CD4-positive, alpha-beta T cell treated with Interleukin-2 at 100 ng/mL for 4 hours (primary cell): ENCODE data around the gene HNF4A.

Experiments
- DNase-seq: peaks from one replicate; pipeline ENCODE4 v3.0.0-alpha.2; 2020; ENCODE audit warnings: low spot score

HNF4A gene

DNA sequence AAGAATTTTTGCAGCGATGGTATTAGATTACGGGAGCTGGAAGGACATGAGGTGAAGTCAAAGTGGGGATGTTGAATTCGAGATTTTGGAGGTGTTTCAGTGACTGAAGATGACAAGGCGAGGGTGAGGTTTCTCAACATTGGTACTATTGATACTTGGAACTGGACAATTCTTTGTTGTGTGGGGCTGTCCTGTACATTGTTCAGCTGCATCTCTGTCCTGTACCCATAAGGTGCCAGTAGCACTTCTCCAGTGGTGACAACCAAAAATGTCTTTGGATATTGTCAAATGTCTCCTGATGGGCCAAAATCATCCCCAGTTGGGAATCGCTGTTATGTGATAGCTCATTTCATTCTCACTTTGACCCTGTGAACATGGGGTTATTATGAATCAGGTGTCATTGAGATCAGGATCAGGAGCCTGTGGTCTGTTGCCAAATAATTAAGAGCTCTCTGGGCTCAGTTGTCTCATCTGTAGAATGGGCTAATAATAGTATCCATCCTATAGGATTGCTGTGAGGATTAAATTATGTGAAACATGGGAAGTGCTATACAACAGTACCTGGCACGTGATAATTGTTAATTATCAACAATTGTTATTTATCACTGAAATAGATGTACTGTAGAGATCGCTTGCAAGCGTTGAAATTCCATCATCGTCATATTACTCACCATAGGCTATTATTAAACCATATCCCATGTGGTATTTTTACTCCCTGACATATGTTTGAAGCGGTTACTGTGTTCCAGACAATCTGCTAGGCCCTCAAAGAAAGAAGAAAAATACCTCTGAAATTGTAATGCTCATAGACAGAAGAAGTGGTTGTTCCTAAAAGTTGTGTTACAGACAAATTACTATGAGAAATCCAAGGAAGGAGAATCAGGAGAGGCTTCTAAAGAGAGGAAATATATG, 71.6 kb downstream of the HNF4A start:
- DNase-seq: no peak

DNA sequence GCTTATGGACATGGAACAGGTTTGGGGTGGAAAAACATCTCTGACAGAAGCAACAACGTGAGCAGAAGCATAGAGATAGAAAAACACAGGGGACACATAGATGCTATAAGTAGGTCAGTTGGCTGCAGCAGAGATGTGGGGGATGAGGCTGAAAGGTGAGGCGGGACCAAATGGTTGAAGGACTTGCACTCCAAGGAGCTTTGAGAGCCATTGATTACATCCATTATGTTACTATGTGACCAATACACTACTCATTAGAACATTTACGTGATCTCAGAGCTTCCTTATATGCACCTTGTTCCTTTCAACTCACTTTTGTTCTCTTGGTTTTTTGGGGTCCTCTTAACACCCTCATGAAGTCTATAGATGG, 72.3 kb downstream of the HNF4A start:
- DNase-seq: no peak

- DNase-seq: no peak
Observed at GRCh38 chr20:44428174-44429016, 72.9 kb downstream of the HNF4A start.

- no peak for DNase-seq
Observed at GRCh38 chr20:44429017-44429339, 73.5 kb downstream of the HNF4A start.

DNA sequence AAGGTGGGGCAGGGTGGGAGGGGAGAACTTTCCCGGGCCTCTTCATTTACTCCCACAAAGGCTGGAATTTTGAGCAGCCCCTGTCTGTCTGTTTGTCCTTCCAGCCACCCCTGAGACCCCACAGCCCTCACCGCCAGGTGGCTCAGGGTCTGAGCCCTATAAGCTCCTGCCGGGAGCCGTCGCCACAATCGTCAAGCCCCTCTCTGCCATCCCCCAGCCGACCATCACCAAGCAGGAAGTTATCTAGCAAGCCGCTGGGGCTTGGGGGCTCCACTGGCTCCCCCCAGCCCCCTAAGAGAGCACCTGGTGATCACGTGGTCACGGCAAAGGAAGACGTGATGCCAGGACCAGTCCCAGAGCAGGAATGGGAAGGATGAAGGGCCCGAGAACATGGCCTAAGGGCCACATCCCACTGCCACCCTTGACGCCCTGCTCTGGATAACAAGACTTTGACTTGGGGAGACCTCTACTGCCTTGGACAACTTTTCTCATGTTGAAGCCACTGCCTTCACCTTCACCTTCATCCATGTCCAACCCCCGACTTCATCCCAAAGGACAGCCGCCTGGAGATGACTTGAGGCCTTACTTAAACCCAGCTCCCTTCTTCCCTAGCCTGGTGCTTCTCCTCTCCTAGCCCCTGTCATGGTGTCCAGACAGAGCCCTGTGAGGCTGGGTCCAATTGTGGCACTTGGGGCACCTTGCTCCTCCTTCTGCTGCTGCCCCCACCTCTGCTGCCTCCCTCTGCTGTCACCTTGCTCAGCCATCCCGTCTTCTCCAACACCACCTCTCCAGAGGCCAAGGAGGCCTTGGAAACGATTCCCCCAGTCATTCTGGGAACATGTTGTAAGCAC, 74.1 kb downstream of the HNF4A start:
- DNase-seq: no peak

GRCh38 chr20:44430270-44431065, 75.0 kb downstream of the HNF4A start:
- DNase-seq: no peak

- DNase-seq: no peak
Observed at GRCh38 chr20:44431118-44431501, 75.6 kb downstream of the HNF4A start.

- DNase-seq: no peak
Observed at GRCh38 chr20:44431502-44432234, 76.2 kb downstream of the HNF4A start.

GRCh38 chr20:44432618-44433577, 77.4 kb downstream of the HNF4A start:
- DNase-seq: no peak

GRCh38 chr20:44433751-44434538, 78.4 kb downstream of the HNF4A start:
- no peak for DNase-seq

- DNase-seq: no peak
Observed at GRCh38 chr20:44435630-44436335, 80.3 kb downstream of the HNF4A start.

DNA sequence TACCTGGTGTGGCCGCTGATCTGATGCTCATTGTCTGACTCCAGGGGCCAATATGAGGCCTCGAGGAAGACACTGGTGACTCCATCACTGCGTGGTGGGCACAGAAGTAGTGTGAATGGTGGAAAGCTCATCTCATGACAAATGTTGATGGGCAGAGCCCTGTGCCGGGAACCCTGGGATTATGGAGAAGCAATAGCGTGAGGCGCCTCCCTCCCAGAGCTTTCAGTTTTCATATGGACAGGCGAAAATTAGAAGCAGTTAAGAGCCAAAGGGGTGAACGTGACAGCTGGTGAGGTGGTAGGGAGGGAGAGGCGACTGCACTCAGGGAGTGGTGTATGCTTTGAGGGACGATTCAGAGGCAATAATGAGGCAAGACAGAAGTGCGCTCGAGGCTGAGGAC, 80.9 kb downstream of the HNF4A start:
- no peak for DNase-seq

- DNase-seq: no peak
Observed at GRCh38 chr20:44437497-44437896, 82.0 kb downstream of the HNF4A start.

GRCh38 chr20:44438782-44439181, 83.3 kb downstream of the HNF4A start:
- DNase-seq: no peak

GRCh38 chr20:44439318-44439717, 83.8 kb downstream of the HNF4A start:
- no peak for DNase-seq

DNA sequence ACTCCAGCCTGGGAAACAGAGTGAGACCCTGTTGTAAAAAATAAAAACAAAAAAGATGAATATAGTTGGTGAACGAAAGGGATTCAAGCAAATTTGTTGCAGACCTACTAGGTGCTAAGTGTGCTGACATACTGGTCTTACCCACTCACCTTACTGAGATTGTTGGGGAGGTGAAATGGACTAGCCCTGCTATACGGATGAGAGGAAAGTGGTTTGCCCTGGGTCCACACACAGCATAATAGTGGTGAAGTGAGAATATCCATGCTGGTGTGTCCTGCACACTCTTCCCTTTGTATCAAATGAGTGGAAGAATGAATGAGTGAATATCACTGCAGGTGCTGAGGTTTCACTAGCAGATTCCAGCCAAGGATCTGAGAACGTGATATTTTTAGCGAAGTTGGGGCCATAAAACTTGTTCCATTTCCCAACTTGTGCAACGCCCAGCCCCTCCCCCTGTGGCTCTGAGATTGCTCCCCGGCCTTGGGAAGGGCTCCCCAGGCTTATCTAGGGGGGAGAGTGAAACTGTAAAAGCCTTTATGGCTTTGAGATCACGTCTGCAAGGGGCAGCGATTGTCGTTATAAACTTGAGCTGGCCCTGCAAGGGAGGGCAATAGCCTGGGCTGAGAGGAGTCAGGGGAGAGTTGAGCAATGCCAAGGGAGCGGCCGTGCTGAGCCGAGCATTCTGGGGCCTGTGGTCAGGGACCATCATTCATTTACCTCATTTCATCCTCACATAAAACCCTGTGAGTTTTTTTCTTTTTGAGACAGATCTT, 87.0 kb downstream of the HNF4A start:
- no peak for DNase-seq
